ENCODE results near the gene FBXO40. TPM values are rescaled to one million over a fixed set of nuclear protein-coding genes. Genes with fewer than 3 reads are reported as not detected.
A peak's percentile ranks its signal among the peaks of the same experiment; 100 is the strongest.

Gene FBXO40
- total and polyA plus RNA-seq, 2 of the 13 experiments (the other 11 are each of a cell fraction or from before 2014, with no cell fraction given), result not detected

- TF ChIP-seq ZNF780A (CRISPR knock-in tag; IDR thresholded peaks at IDR 0.05) (no peak), ZNF264 (CRISPR knock-in tag; IDR thresholded peaks at IDR 0.05) (peak; percentile 47; the same call in 1 of the 2 replicates), SRSF4 (IDR thresholded peaks at IDR 0.05; ENCODE audit: low read depth, low read length, poor library complexity, severe bottlenecking) (no peak), YY1 (IDR thresholded peaks at IDR 0.05; ENCODE audit: insufficient read depth, insufficient replicate concordance, low read depth, low read length) (peak; percentile 62), ZNF605 (CRISPR knock-in tag; IDR thresholded peaks at IDR 0.05) (0 out of 2 replicates have a peak, but pooled peaks have one; percentile 62), POLR2AphosphoS2 (IDR thresholded peaks at IDR 0.05; ENCODE audit: low read depth, low read length) (no peak), SRSF9 (IDR thresholded peaks at IDR 0.05; ENCODE audit: borderline replicate concordance, insufficient read depth, low read depth, low read length, poor library complexity, severe bottlenecking) (no peak), ZNF580 (CRISPR knock-in tag; IDR thresholded peaks at IDR 0.05; ENCODE audit: borderline replicate concordance, low read depth) (no peak), ZFX (CRISPR knock-in tag; IDR thresholded peaks at IDR 0.05; ENCODE audit: low read depth) (peak; percentile 85), HNRNPK (IDR thresholded peaks at IDR 0.05; ENCODE audit: low read depth, low read length, poor library complexity, severe bottlenecking) (no peak), ZNF232 (CRISPR knock-in tag; IDR thresholded peaks at IDR 0.05; ENCODE audit: borderline replicate concordance) (0 out of 2 replicates have a peak, but pooled peaks have one; percentile 45), GZF1 (CRISPR knock-in tag; IDR thresholded peaks at IDR 0.05) (no peak; the same call in 1 of the 2 replicates), ZNF788 (CRISPR knock-in tag; IDR thresholded peaks at IDR 0.05; ENCODE audit: borderline replicate concordance) (no peak), EZH2 (conservative IDR thresholded peaks at IDR 0.05; ENCODE audit: low read depth, low read length) (no peak), PRPF4 (IDR thresholded peaks at IDR 0.05; ENCODE audit: low read depth, low read length, poor library complexity, severe bottlenecking) (no peak), ZNF331 (CRISPR knock-in tag; IDR thresholded peaks at IDR 0.05) (0 out of 2 replicates have a peak, but pooled peaks have one; percentile 37), MYC (CRISPR knock-in tag; IDR thresholded peaks at IDR 0.05; ENCODE audit: borderline replicate concordance) (peak; percentile 65), ZNF704 (CRISPR knock-in tag; IDR thresholded peaks at IDR 0.05; ENCODE audit: borderline replicate concordance) (no peak), ZSCAN29 (CRISPR knock-in tag; conservative IDR thresholded peaks at IDR 0.05) (no peak), ZNF572 (CRISPR knock-in tag; IDR thresholded peaks at IDR 0.05) (no peak), MAFG (CRISPR knock-in tag; IDR thresholded peaks at IDR 0.05) (no peak)
- TF ChIP-seq, protein P1, sequence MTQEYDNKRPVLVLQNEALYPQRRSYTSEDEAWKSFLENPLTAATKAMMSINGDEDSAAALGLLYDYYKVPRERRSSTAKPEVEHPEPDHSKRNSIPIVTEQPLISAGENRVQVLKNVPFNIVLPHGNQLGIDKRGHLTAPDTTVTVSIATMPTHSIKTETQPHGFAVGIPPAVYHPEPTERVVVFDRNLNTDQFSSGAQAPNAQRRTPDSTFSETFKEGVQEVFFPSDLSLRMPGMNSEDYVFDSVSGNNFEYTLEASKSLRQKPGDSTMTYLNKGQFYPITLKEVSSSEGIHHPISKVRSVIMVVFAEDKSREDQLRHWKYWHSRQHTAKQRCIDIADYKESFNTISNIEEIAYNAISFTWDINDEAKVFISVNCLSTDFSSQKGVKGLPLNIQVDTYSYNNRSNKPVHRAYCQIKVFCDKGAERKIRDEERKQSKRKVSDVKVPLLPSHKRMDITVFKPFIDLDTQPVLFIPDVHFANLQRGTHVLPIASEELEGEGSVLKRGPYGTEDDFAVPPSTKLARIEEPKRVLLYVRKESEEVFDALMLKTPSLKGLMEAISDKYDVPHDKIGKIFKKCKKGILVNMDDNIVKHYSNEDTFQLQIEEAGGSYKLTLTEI (CRISPR knock-in tag; conservative IDR thresholded peaks at IDR 0.05), result no peak
- TF ChIP-seq, protein P2, sequence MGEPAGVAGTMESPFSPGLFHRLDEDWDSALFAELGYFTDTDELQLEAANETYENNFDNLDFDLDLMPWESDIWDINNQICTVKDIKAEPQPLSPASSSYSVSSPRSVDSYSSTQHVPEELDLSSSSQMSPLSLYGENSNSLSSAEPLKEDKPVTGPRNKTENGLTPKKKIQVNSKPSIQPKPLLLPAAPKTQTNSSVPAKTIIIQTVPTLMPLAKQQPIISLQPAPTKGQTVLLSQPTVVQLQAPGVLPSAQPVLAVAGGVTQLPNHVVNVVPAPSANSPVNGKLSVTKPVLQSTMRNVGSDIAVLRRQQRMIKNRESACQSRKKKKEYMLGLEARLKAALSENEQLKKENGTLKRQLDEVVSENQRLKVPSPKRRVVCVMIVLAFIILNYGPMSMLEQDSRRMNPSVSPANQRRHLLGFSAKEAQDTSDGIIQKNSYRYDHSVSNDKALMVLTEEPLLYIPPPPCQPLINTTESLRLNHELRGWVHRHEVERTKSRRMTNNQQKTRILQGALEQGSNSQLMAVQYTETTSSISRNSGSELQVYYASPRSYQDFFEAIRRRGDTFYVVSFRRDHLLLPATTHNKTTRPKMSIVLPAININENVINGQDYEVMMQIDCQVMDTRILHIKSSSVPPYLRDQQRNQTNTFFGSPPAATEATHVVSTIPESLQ (CRISPR knock-in tag; conservative IDR thresholded peaks at IDR 0.05), result no peak
Observed at GRCh38 chr3:121545574-121546455, 47.4 kb upstream of the FBXO40 start, which contains the start of gene POLQ (continued).

All from HepG2 (cell line).